ENCODE results near the gene TRAF2.

- TF ChIP-seq CTCF (conservative IDR thresholded peaks at IDR 0.05; ENCODE audit: low read depth, low read length) = no peak
- no peak for TF ChIP-seq EZH2 (IDR thresholded peaks at IDR 0.05; ENCODE audit: borderline replicate concordance, low read depth, low read length, poor library complexity, severe bottlenecking)
These were observed 74.1 kb downstream of the TRAF2 start for GRCh38 chr9:136960212-136960937.
